ENCODE measurements around the gene GALT.

DNA sequence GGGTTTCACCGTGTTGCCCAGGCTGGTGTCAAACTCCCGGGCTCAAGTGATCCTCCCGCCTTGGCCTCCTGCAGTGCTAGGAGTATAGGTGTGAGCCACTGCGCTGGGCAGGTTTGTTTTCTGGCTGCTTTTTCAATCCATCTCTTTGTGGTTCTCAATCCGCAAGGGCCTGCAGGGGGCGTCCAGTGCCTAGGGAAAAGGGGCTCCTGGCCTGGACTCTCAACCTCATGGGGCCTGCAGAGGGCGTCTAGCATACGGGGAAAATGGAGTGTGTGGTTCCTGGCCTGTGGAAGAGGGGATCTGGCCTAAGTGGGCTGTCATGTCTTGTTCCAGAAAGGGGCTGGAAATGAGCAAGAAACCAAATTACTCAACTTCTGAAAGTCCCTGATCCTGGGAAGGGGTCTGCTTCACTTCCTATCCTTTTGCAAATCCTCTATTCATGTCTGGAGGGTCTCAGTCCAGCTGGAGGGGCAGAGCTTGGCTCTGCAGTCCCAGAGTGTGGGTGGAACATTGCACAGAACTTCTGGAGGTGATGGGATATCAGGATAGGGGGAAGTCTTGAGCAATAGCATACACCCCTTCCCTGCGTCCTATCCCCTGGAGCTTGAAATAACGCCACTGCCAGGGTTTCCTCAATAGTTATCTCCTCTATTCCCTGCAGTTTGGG lies 28.7 kb downstream of the GALT start:
- TF ChIP-seq, protein P1, sequence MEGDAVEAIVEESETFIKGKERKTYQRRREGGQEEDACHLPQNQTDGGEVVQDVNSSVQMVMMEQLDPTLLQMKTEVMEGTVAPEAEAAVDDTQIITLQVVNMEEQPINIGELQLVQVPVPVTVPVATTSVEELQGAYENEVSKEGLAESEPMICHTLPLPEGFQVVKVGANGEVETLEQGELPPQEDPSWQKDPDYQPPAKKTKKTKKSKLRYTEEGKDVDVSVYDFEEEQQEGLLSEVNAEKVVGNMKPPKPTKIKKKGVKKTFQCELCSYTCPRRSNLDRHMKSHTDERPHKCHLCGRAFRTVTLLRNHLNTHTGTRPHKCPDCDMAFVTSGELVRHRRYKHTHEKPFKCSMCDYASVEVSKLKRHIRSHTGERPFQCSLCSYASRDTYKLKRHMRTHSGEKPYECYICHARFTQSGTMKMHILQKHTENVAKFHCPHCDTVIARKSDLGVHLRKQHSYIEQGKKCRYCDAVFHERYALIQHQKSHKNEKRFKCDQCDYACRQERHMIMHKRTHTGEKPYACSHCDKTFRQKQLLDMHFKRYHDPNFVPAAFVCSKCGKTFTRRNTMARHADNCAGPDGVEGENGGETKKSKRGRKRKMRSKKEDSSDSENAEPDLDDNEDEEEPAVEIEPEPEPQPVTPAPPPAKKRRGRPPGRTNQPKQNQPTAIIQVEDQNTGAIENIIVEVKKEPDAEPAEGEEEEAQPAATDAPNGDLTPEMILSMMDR (conservative IDR thresholded peaks at IDR 0.05; ENCODE audit: low read length) = peak; percentile 90
- TF ChIP-seq EZH2phosphoT487 (IDR thresholded peaks at IDR 0.05; ENCODE audit: borderline replicate concordance, low read depth, low read length) = no peak
